Natural killer cell (primary cell): ENCODE data around the gene FYB2. TPM values are rescaled to one million over a fixed set of nuclear protein-coding genes. Genes with fewer than 3 reads are reported as not detected.

Experiments
- ATAC-seq, 3 donors: fragments of 150-1000 bp in 2 of 3; fragments of 200-7000 bp in 1 of 3; cut with Tn5 transposase; 1 replicate in 1 of 3; 2 replicates in 2 of 3; pipeline ENCODE4 v1.10.0; 2021; ENCODE audit warnings: mild to moderate bottlenecking in 2 of 3, moderate library complexity in 2 of 3
- DNase-seq, 2 donors: peaks; one replicate each; pipeline versions ENCODE4 v3.0.0 to v3.0.0-alpha.2; 2013 to 2021; ENCODE audit warnings: mixed read lengths in 1 of 2
- H3K27ac ChIP-seq: one replicate; pipeline ENCODE4 v1.5.1; 2013; ENCODE audit warnings: mild to moderate bottlenecking, low read length
- H3K27me3 ChIP-seq: one replicate; pipeline ENCODE4 v1.6.1; 2013; ENCODE audit warnings: low read length; ENCODE audit not compliant: control insufficient read depth, insufficient read depth
- H3K36me3 ChIP-seq: one replicate; pipeline ENCODE4 v1.6.1; 2013; ENCODE audit warnings: low read length; ENCODE audit not compliant: control insufficient read depth, insufficient read depth
- H3K4me1 ChIP-seq: one replicate; pipeline ENCODE4 v1.6.1; 2013; ENCODE audit warnings: low read length; ENCODE audit not compliant: control insufficient read depth, insufficient read depth
- H3K4me3 ChIP-seq: one replicate; pipeline ENCODE4 v1.5.1; 2013; ENCODE audit warnings: low read length
- H3K9me3 ChIP-seq: one replicate; pipeline ENCODE4 v1.6.1; 2013; ENCODE audit warnings: low read length; ENCODE audit not compliant: control insufficient read depth, insufficient read depth
- H3K27ac Mint-ChIP-seq, 2 donors: one replicate each; pipeline ENCODE4 v1.8.0; 2022; ENCODE audit warnings: mild to moderate bottlenecking in 2 of 2, mixed read lengths in 2 of 2, moderate library complexity in 1 of 2
- H3K27me3 Mint-ChIP-seq, 2 donors: one replicate each; pipeline ENCODE4 v1.8.0; 2022; ENCODE audit warnings: low read depth in 2 of 2, mixed read lengths in 2 of 2
- H3K36me3 Mint-ChIP-seq: one replicate; pipeline ENCODE4 v1.8.0; 2022; ENCODE audit warnings: mixed read lengths
- H3K4me1 Mint-ChIP-seq, 2 donors: one replicate each; pipeline ENCODE4 v1.8.0; 2022; ENCODE audit warnings: mixed read lengths in 2 of 2
- H3K4me3 Mint-ChIP-seq: one replicate; pipeline ENCODE4 v1.8.0; 2022; ENCODE audit warnings: mild to moderate bottlenecking, moderate library complexity, mixed read lengths
- H3K9me3 Mint-ChIP-seq, 2 donors: one replicate each; pipeline ENCODE4 v1.8.0; 2022; ENCODE audit warnings: mixed read lengths in 2 of 2
- WGBS: methylation state at CpG from one replicate; pipeline ENCODE4 v1.1.7; 2013; ENCODE audit warnings: missing lambda C conversion rate; ENCODE audit not compliant: insufficient coverage; 5-methylcytosine and 5-hydroxymethylcytosine counted together
- intact Hi-C: fragments of 100-400 bp; cut with micrococcal nuclease; formaldehyde crosslinking; loops from one replicate; pipeline ENCODE4 v1.14.2; 2022
- total RNA-seq, 4 donors: library from RNA; stranded (reverse); fragments of 120-200 nt in 1 of 4; gene quantifications; one replicate each; pipeline versions ENCODE4 v1.2.3 to v1.2.4, GENCODE V29; 2013 to 2022
- TF ChIP-seq, protein P1 (sequence below): fragments of 200-600 bp; IDR thresholded peaks from one replicate; pipeline ENCODE4 v1.8.0; 2022; ENCODE audit warnings: antibody characterized with exemption

FYB2 gene
- total RNA-seq, 3 donors from 2014 or later (not counting 1 experiment from before 2014, with no cell fraction given) = not detected

DNA sequence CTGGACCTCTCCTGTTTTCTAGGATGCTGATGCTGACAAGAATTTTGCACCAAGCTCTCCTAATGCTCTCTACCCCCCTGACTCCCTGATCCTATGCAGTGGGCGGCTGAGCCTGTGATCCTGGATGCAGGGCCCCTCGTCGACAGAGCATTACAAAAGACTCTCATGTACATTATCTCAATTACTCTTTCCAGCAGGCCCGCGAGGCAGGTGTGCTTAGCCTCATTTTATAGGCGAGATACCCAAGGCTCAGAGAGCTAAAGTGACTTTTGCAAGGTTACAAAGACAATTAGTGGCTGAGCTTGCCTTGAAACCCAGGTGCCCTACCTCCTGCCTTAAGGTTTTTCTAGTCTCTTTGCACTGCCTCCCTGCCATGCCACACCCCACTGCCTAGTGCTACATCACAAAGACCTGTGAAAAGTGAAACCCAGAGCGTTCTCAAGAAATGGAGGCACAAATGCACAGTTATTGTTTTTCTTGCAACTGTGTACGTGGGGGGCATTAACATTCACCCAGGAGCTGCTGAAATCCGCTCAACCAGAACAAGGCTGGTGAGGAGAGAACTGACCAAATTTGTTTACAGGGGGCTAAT is 25.4 kb upstream of the FYB2 start:
- 76% methylated on average over 9 of the region's 9 CpGs for WGBS
- no peaks in the 10 kb centered on the region for H3K9me3 Mint-ChIP-seq
- no peaks in the 10 kb centered on the region for H3K4me1 ChIP-seq
- TF ChIP-seq, protein P1, sequence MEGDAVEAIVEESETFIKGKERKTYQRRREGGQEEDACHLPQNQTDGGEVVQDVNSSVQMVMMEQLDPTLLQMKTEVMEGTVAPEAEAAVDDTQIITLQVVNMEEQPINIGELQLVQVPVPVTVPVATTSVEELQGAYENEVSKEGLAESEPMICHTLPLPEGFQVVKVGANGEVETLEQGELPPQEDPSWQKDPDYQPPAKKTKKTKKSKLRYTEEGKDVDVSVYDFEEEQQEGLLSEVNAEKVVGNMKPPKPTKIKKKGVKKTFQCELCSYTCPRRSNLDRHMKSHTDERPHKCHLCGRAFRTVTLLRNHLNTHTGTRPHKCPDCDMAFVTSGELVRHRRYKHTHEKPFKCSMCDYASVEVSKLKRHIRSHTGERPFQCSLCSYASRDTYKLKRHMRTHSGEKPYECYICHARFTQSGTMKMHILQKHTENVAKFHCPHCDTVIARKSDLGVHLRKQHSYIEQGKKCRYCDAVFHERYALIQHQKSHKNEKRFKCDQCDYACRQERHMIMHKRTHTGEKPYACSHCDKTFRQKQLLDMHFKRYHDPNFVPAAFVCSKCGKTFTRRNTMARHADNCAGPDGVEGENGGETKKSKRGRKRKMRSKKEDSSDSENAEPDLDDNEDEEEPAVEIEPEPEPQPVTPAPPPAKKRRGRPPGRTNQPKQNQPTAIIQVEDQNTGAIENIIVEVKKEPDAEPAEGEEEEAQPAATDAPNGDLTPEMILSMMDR = no peak
- peaks cover 9 to 11% of the 10 kb centered on the region in 2 donors for H3K4me1 Mint-ChIP-seq
- no peak overlapping the region for H3K27ac Mint-ChIP-seq
- H3K36me3 ChIP-seq = no peaks in the 10 kb centered on the region
- peaks cover 4 to 7% of the 10 kb centered on the region in 2 donors for H3K27me3 Mint-ChIP-seq
- no peak overlapping the region for H3K27ac ChIP-seq
- no peaks in the 10 kb centered on the region for H3K36me3 Mint-ChIP-seq
- H3K4me3 ChIP-seq = no peak overlapping the region
- ATAC-seq (no peak), DNase-seq (no peak)
- H3K9me3 ChIP-seq = no peaks in the 10 kb centered on the region
- intact Hi-C loops = no loop called here
- H3K27me3 ChIP-seq = no peaks in the 10 kb centered on the region
- no peak overlapping the region for H3K4me3 Mint-ChIP-seq

DNA sequence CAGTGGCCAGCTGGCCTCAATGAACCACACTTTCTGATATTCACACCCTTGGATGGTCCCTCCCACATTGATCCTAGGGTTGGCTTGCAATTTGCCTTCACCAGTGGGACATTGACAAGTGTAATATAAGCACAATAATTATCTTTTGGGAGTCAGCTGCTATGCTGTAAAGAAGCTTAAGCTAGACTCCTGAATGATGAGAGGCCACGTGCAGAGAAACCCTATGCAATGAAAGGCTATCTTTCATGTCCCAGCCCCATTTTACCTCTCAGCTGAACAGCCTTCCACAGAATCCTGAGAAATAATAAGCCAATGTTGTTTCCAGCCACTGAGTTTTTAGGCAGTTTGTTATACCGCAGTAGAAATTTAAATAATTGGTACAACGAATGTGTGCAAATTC is 24.3 kb upstream of the FYB2 start:
- Histone ChIP-seq H3K27me3 (no peaks in the 10 kb centered on the region), H3K4me1 (no peaks in the 10 kb centered on the region), H3K36me3 (no peaks in the 10 kb centered on the region), H3K9me3 (no peaks in the 10 kb centered on the region), H3K4me3 (no peak overlapping the region), H3K27ac (no peak overlapping the region)
- TF ChIP-seq, protein P1 = no peak
- H3K27ac Mint-ChIP-seq = no peak overlapping the region
- H3K4me1 Mint-ChIP-seq = peaks cover 9 to 11% of the 10 kb centered on the region in 2 donors
- DNase-seq = no peak
- peaks cover 6 to 7% of the 10 kb centered on the region in 2 donors for H3K27me3 Mint-ChIP-seq
- intact Hi-C loops = no loop called here
- H3K36me3 Mint-ChIP-seq = no peaks in the 10 kb centered on the region
- WGBS = 88% methylated on average over 3 of the region's 3 CpGs
- no peak for ATAC-seq
- no peaks in the 10 kb centered on the region for H3K9me3 Mint-ChIP-seq
- H3K4me3 Mint-ChIP-seq = no peak overlapping the region

DNA sequence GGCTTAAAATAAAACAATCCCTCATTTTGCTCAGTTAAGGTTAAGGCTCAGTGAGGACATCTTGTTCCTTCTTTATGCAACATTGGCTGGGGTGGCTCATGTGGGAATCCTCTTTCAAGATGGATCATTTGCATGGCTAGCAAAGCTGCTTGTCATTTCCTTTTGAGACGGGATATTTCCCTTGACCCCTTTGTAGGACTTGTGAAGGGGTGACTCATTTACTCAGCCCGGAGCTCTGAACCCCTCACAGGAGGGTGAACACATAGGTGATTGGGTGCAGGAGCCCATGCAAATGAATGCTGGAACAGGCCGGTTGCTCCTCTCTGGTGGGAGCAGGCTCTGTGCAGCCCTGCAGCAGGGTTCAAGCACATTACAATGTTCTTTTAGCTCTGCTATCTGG is 19.6 kb upstream of the FYB2 start:
- H3K36me3 ChIP-seq = no peaks in the 10 kb centered on the region
- TF ChIP-seq, protein P1 = no peak
- Mint-ChIP-seq H3K4me3 (no peak overlapping the region), H3K36me3 (no peaks in the 10 kb centered on the region), H3K27ac (no peak overlapping the region), H3K4me1 (peaks cover 12 to 19% of the 10 kb centered on the region in 2 donors), H3K27me3 (peaks cover 0 to 6% of the 10 kb centered on the region in 2 donors), H3K9me3 (no peaks in the 10 kb centered on the region)
- H3K4me3 ChIP-seq = no peak overlapping the region
- H3K9me3 ChIP-seq = no peaks in the 10 kb centered on the region
- no peak overlapping the region for H3K27ac ChIP-seq
- intact Hi-C loops = no loop called here
- DNase-seq (no peak), ATAC-seq (no peak)
- peaks cover 5% of the 10 kb centered on the region for H3K4me1 ChIP-seq
- 77% methylated on average over 3 of the region's 3 CpGs for WGBS
- no peaks in the 10 kb centered on the region for H3K27me3 ChIP-seq
